Stromal cell of bone marrow (primary cell): ENCODE results near the gene LSP1.
"Not testable (repeated sequence)": the region's sequence is repeated elsewhere in the genome, so short reads cannot be mapped to it uniquely, and the experiment has no call there.

Experiments
- DNase-seq: peaks from one replicate; pipeline ENCODE4 v3.0.0-alpha.2; 2012; ENCODE audit warnings: low read depth

LSP1 gene

GRCh38 chr11:1852877-1853276 is at the start of gene LSP1:
LSP1 (plus strand) TSS chr11:1853084; CDS start chr11:1853145, 61 bp downstream.
- no peak for DNase-seq

- DNase-seq, result no peak
Measured at GRCh38 chr11:1803246-1803645, 49.6 kb upstream of the LSP1 start.

GRCh38 chr11:1803835-1804519 is 48.9 kb upstream of the LSP1 start:
- DNase-seq, result not testable (repeated sequence)

GRCh38 chr11:1805525-1805924 is 47.4 kb upstream of the LSP1 start:
- DNase-seq, result no peak

GRCh38 chr11:1807264-1807995 is 45.5 kb upstream of the LSP1 start:
- DNase-seq, result no peak

- DNase-seq, result no peak
Measured at GRCh38 chr11:1810761-1811160, 42.1 kb upstream of the LSP1 start.

- no peak for DNase-seq
Measured at GRCh38 chr11:1812274-1812673, 40.6 kb upstream of the LSP1 start.

GRCh38 chr11:1812801-1813200 is 40.1 kb upstream of the LSP1 start:
- DNase-seq, result no peak

- DNase-seq, result not testable (repeated sequence)
Measured at GRCh38 chr11:1813356-1813755, 39.5 kb upstream of the LSP1 start.

- no peak for DNase-seq
Measured at GRCh38 chr11:1814691-1815090, 38.2 kb upstream of the LSP1 start.

GRCh38 chr11:1815311-1815710 is 37.6 kb upstream of the LSP1 start:
- no peak for DNase-seq

- DNase-seq, result no peak
Measured at GRCh38 chr11:1815751-1816150, 37.1 kb upstream of the LSP1 start.

- no peak for DNase-seq
Measured at GRCh38 chr11:1817000-1817399, 35.9 kb upstream of the LSP1 start.

GRCh38 chr11:1817511-1817910 is 35.4 kb upstream of the LSP1 start:
- no peak for DNase-seq

GRCh38 chr11:1819074-1819473 is 33.8 kb upstream of the LSP1 start:
- no peak for DNase-seq

GRCh38 chr11:1820463-1821325 is 32.2 kb upstream of the LSP1 start:
- DNase-seq, result no peak

GRCh38 chr11:1821562-1821961 is 31.3 kb upstream of the LSP1 start:
- DNase-seq, result no peak

GRCh38 chr11:1822648-1823375 is 30.1 kb upstream of the LSP1 start:
- no peak for DNase-seq

GRCh38 chr11:1823376-1824220 is 29.3 kb upstream of the LSP1 start:
- no peak for DNase-seq

GRCh38 chr11:1824221-1825038 is 28.5 kb upstream of the LSP1 start:
- no peak for DNase-seq
